HL-60 (cell line): ENCODE results near the gene TBPL1.

Source experiments
- DNase-seq, 2 experiments: peaks; one replicate each; pipeline ENCODE4 v3.0.0-alpha.2; 2010 to 2020; ENCODE audit warnings: low read depth in 1 of 2, low spot score in 1 of 2
- H3K27ac ChIP-seq: fragments of 250-450 bp; sonication (Bioruptor Pico); replicated peaks from 2 replicates; pipeline ENCODE4 v1.5.1; 2020; ENCODE audit warnings: mild to moderate bottlenecking, moderate library complexity
- H3K27me3 ChIP-seq: fragments of 250-450 bp; sonication (Bioruptor Pico); 2 replicates; pipeline ENCODE4 v1.5.1; 2021; ENCODE audit warnings: mild to moderate bottlenecking, moderate library complexity; ENCODE audit not compliant: insufficient read depth, poor library complexity, severe bottlenecking
- H3K4me3 ChIP-seq: replicated peaks from 2 replicates; pipeline ENCODE4 v1.5.1; 2011; ENCODE audit warnings: mild to moderate bottlenecking, control low read depth, low read length; ENCODE audit not compliant: insufficient read depth
- GABPA ChIP-seq: IDR thresholded peaks from 2 replicates; pipeline ENCODE4 v1.6.1; 2012; ENCODE audit warnings: low read depth
- POLR2AphosphoS5 ChIP-seq: IDR thresholded peaks from 2 replicates; pipeline ENCODE4 v1.6.1; 2012; ENCODE audit warnings: low read depth
- REST ChIP-seq: IDR thresholded peaks from 2 replicates; pipeline ENCODE4 v1.6.1; 2012; ENCODE audit warnings: low read depth; ENCODE audit not compliant: insufficient replicate concordance
- SPI1 ChIP-seq: IDR thresholded peaks from 2 replicates; pipeline ENCODE4 v1.6.1; 2012; ENCODE audit warnings: low read depth, mild to moderate bottlenecking, borderline replicate concordance
- TF ChIP-seq, protein P1 (sequence below): IDR thresholded peaks from one replicate; pipeline ENCODE4 v1.5.1; 2011; ENCODE audit warnings: low read length, control low read depth, inconsistent platforms; ENCODE audit not compliant: insufficient read depth

Gene TBPL1

GRCh38 chr6:133916650-133917151, 36.3 kb upstream of the TBPL1 start:
- no peak for TF ChIP-seq GABPA
- TF ChIP-seq POLR2AphosphoS5: no peak
- TF ChIP-seq, protein P1, sequence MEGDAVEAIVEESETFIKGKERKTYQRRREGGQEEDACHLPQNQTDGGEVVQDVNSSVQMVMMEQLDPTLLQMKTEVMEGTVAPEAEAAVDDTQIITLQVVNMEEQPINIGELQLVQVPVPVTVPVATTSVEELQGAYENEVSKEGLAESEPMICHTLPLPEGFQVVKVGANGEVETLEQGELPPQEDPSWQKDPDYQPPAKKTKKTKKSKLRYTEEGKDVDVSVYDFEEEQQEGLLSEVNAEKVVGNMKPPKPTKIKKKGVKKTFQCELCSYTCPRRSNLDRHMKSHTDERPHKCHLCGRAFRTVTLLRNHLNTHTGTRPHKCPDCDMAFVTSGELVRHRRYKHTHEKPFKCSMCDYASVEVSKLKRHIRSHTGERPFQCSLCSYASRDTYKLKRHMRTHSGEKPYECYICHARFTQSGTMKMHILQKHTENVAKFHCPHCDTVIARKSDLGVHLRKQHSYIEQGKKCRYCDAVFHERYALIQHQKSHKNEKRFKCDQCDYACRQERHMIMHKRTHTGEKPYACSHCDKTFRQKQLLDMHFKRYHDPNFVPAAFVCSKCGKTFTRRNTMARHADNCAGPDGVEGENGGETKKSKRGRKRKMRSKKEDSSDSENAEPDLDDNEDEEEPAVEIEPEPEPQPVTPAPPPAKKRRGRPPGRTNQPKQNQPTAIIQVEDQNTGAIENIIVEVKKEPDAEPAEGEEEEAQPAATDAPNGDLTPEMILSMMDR: peak; percentile 94
- TF ChIP-seq SPI1: no peak
- no peak for TF ChIP-seq REST
- peaks cover 7% of the 10 kb centered on the region for H3K27me3 ChIP-seq
- H3K4me3 ChIP-seq: no peak overlapping the region
- peak; percentile 40 to 78 for DNase-seq
- H3K27ac ChIP-seq: no peak overlapping the region

- H3K27me3 ChIP-seq: peaks cover 7% of the 10 kb centered on the region
- DNase-seq: no peak
- H3K27ac ChIP-seq: no peak overlapping the region
- TF ChIP-seq, protein P1: no peak
- no peak for TF ChIP-seq POLR2AphosphoS5
- TF ChIP-seq REST: no peak
- TF ChIP-seq SPI1: no peak
- no peak for TF ChIP-seq GABPA
- no peak overlapping the region for H3K4me3 ChIP-seq
These were observed 35.2 kb upstream of the TBPL1 start for GRCh38 chr6:133917781-133918180.

DNA sequence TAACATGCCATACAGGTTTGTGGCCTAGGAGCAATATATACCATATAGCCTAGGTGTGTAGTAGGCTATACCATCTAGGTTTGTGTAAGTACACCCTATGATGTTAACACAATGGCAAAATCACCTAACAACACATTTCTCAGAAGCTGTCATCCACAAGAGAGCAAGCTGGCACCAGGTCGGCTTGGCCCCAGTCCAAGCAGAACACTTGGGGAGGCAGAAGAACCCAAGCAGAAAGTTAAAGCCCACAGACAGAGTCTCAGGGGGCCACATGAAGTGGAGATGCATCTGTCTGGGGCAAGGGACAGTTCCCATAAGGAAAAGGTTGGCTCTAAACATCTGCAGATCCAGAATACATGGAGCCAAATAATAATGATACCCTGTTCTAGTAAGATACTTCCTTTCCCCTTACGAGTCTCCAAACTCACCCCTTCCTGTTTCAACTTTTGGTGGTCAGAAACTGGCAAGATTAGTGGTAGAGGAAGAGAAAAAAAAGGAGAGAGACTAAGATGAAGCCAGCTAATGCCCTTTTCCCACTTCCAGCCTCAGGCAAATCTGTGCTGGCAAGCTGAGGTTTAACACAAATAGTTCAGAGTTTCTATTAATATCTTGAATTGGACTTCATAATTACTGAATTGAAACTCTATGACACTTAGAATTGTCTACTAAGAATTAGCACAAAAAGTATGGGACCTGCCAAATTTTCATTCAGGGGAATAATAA, 34.7 kb upstream of the TBPL1 start:
- H3K27me3 ChIP-seq: peaks cover 4% of the 10 kb centered on the region
- DNase-seq: no peak
- H3K27ac ChIP-seq: no peak overlapping the region
- TF ChIP-seq, protein P1: no peak
- TF ChIP-seq REST: no peak
- no peak for TF ChIP-seq GABPA
- no peak for TF ChIP-seq SPI1
- TF ChIP-seq POLR2AphosphoS5: no peak
- no peak overlapping the region for H3K4me3 ChIP-seq
